ENCODE measurements around the gene TMEM267. TPM values are rescaled to one million over a fixed set of nuclear protein-coding genes. Genes with fewer than 3 reads are reported as not detected.

The TMEM267 gene
- total RNA-seq, 1 experiment from 2014 or later: 9.7 TPM

- Histone ChIP-seq H3K9me3 (ENCODE audit: low read depth, low read length, poor library complexity, severe bottlenecking) (no peaks in the 10 kb centered on the region), H3K27me3 (replicated peaks; ENCODE audit: insufficient read depth, low read depth, low read length, poor library complexity) (no peaks in the 10 kb centered on the region), H3K4me3 (ENCODE audit: low read depth, low read length, poor library complexity, severe bottlenecking) (no peak overlapping the region), H3K4me1 (ENCODE audit: insufficient read depth, low read length, poor library complexity, severe bottlenecking) (no peaks in the 10 kb centered on the region), H3K27ac (ENCODE audit: low read depth, low read length, poor library complexity, severe bottlenecking) (no peak overlapping the region), H3K36me3 (ENCODE audit: insufficient read depth, low read length, poor library complexity, severe bottlenecking) (no peaks in the 10 kb centered on the region)
- no peak for DNase-seq (ENCODE audit: low spot score)
- TF ChIP-seq, protein P1, sequence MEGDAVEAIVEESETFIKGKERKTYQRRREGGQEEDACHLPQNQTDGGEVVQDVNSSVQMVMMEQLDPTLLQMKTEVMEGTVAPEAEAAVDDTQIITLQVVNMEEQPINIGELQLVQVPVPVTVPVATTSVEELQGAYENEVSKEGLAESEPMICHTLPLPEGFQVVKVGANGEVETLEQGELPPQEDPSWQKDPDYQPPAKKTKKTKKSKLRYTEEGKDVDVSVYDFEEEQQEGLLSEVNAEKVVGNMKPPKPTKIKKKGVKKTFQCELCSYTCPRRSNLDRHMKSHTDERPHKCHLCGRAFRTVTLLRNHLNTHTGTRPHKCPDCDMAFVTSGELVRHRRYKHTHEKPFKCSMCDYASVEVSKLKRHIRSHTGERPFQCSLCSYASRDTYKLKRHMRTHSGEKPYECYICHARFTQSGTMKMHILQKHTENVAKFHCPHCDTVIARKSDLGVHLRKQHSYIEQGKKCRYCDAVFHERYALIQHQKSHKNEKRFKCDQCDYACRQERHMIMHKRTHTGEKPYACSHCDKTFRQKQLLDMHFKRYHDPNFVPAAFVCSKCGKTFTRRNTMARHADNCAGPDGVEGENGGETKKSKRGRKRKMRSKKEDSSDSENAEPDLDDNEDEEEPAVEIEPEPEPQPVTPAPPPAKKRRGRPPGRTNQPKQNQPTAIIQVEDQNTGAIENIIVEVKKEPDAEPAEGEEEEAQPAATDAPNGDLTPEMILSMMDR (conservative IDR thresholded peaks at IDR 0.05; ENCODE audit: low read depth, low read length): no peak
- intact Hi-C loops (cut with micrococcal nuclease; ENCODE audit: unreplicated experiment): no loop called here
- CTCF ChIA-PET: no interaction called here
- POLR2A ChIA-PET (ENCODE audit: low non-redundant PET): no interaction called here
- BruUV-seq (replicated peaks): no TSS peak
These were observed 71.0 kb downstream of the TMEM267 start for GRCh38 chr5:43412644-43413043.

DNA sequence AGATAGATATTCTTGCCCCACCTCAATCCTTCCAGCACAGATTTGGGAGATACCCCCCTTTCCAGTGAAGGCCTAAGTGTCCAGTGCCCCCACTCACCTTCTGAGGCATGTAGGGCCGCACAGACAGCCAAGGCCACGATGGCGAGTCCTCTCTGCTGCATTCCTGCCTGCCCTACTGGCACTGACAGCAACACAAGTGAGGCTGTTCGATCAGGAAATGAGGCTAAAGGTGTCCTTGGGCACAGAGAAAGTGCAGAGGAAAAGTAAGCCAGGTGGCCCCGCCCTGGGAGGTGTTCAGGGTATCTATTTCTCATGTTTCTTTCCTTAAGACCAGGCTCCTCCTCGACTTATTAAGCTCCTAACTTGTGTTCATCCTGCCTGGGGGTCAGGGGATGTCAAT lies 71.5 kb downstream of the TMEM267 start, which contains the start of gene CCL28:
Gene CCL28, minus strand, starts transcription at position 236 of the 400 bp plus-strand sequence. Its CDS starts 75 bp downstream, at position 161.
- TF ChIP-seq, protein P1 (conservative IDR thresholded peaks at IDR 0.05; ENCODE audit: low read depth, low read length): no peak
- H3K9me3 ChIP-seq (ENCODE audit: low read depth, low read length, poor library complexity, severe bottlenecking): no peaks in the 10 kb centered on the region
- intact Hi-C loops (cut with micrococcal nuclease; ENCODE audit: unreplicated experiment): no loop called here
- H3K27me3 ChIP-seq (replicated peaks; ENCODE audit: insufficient read depth, low read depth, low read length, poor library complexity): no peaks in the 10 kb centered on the region
- no peak within 1 kb of the TSS for H3K4me3 ChIP-seq (ENCODE audit: low read depth, low read length, poor library complexity, severe bottlenecking)
- H3K27ac ChIP-seq (ENCODE audit: low read depth, low read length, poor library complexity, severe bottlenecking): no peak within 1 kb of the TSS
- ChIA-PET POLR2A (ENCODE audit: low non-redundant PET) (no interaction called here), CTCF (no interaction called here)
- H3K36me3 ChIP-seq (ENCODE audit: insufficient read depth, low read length, poor library complexity, severe bottlenecking): no peaks in the 10 kb centered on the region
- DNase-seq (ENCODE audit: low spot score): no peak
- no TSS peak for BruUV-seq (replicated peaks)
- no peaks in the 10 kb centered on the region for H3K4me1 ChIP-seq (ENCODE audit: insufficient read depth, low read length, poor library complexity, severe bottlenecking)

- CTCF ChIA-PET: no interaction called here
- Histone ChIP-seq H3K9me3 (ENCODE audit: low read depth, low read length, poor library complexity, severe bottlenecking) (no peaks in the 10 kb centered on the region), H3K27me3 (replicated peaks; ENCODE audit: insufficient read depth, low read depth, low read length, poor library complexity) (no peaks in the 10 kb centered on the region), H3K27ac (ENCODE audit: low read depth, low read length, poor library complexity, severe bottlenecking) (no peak overlapping the region), H3K36me3 (ENCODE audit: insufficient read depth, low read length, poor library complexity, severe bottlenecking) (no peaks in the 10 kb centered on the region), H3K4me3 (ENCODE audit: low read depth, low read length, poor library complexity, severe bottlenecking) (no peak overlapping the region), H3K4me1 (ENCODE audit: insufficient read depth, low read length, poor library complexity, severe bottlenecking) (no peaks in the 10 kb centered on the region)
- POLR2A ChIA-PET (ENCODE audit: low non-redundant PET): no interaction called here
- intact Hi-C loops (cut with micrococcal nuclease; ENCODE audit: unreplicated experiment): no loop called here
- DNase-seq (ENCODE audit: low spot score): no peak
- no TSS peak for BruUV-seq (replicated peaks)
- no peak for TF ChIP-seq EZH2 (IDR thresholded peaks at IDR 0.05; ENCODE audit: borderline replicate concordance, low read depth, low read length, poor library complexity, severe bottlenecking)
These were observed 72.2 kb downstream of the TMEM267 start for GRCh38 chr5:43411495-43411894.

DNA sequence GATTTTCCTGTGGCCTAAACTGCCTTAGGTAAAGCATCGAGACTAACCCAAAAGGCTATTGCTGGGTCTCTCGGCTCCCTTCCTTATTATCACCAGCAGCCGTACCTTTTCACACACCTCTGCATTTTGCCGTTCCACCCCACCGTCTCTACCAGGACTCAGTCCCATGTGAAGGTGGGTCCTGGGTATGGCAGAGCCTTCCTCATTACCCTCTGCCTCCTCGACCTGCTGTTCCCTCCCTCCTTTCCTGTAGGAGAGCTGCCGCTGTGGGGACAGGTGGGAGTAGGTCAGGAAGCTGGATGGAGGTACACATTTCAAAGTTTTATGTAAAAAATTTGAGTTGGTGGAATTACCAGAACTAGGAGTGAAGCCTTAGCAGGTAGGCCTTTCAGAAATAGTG lies 73.3 kb downstream of the TMEM267 start:
- intact Hi-C loops (cut with micrococcal nuclease; ENCODE audit: unreplicated experiment): no loop called here
- H3K27ac ChIP-seq (ENCODE audit: low read depth, low read length, poor library complexity, severe bottlenecking): no peak overlapping the region
- no peaks in the 10 kb centered on the region for H3K27me3 ChIP-seq (replicated peaks; ENCODE audit: insufficient read depth, low read depth, low read length, poor library complexity)
- no TSS peak for BruUV-seq (replicated peaks)
- no peaks in the 10 kb centered on the region for H3K36me3 ChIP-seq (ENCODE audit: insufficient read depth, low read length, poor library complexity, severe bottlenecking)
- CTCF ChIA-PET: no interaction called here
- H3K9me3 ChIP-seq (ENCODE audit: low read depth, low read length, poor library complexity, severe bottlenecking): no peaks in the 10 kb centered on the region
- POLR2A ChIA-PET (ENCODE audit: low non-redundant PET): interaction anchor here (0.7 kb wide), 1 partner anchor 255 kb away, joined by 3 read pairs; no protein-coding TSS in a partner anchor
- no peaks in the 10 kb centered on the region for H3K4me1 ChIP-seq (ENCODE audit: insufficient read depth, low read length, poor library complexity, severe bottlenecking)
- no peak for TF ChIP-seq EZH2 (IDR thresholded peaks at IDR 0.05; ENCODE audit: borderline replicate concordance, low read depth, low read length, poor library complexity, severe bottlenecking)
- no peak overlapping the region for H3K4me3 ChIP-seq (ENCODE audit: low read depth, low read length, poor library complexity, severe bottlenecking)
- no peak for DNase-seq (ENCODE audit: low spot score)

Measured in A673 (cell line).